Brain microvascular endothelial cell (primary cell): ENCODE measurements around the gene PDE6B.

Experiments
- DNase-seq: peaks from one replicate; pipeline ENCODE4 v3.0.0-alpha.2; 2020
- H3K27ac ChIP-seq: fragments of 250-450 bp; sonication (Bioruptor Pico); 2 replicates; pipeline ENCODE4 v1.5.1; 2020; ENCODE audit warnings: mild to moderate bottlenecking, moderate library complexity
- H3K27me3 ChIP-seq: fragments of 250-450 bp; sonication (Bioruptor Pico); replicated peaks from 2 replicates; pipeline ENCODE4 v1.5.1; 2020; ENCODE audit warnings: mild to moderate bottlenecking
- H3K36me3 ChIP-seq: fragments of 250-450 bp; sonication (Bioruptor Pico); replicated peaks from 2 replicates; pipeline ENCODE4 v1.5.1; 2020; ENCODE audit warnings: mild to moderate bottlenecking
- H3K4me3 ChIP-seq: 2 replicates; pipeline ENCODE4 v1.5.1; 2011; ENCODE audit warnings: low read depth, mild to moderate bottlenecking, control low read depth, low read length, moderate library complexity
- CTCF ChIP-seq: IDR thresholded peaks from 2 replicates; pipeline ENCODE4 v1.5.1; 2011; ENCODE audit warnings: low read depth, mild to moderate bottlenecking, moderate library complexity, low read length, control low read depth, inconsistent platforms; ENCODE audit errors: missing control alignments
- in situ Hi-C: cut with HindIII; loops from 2 replicates; pipeline ENCODE4 v1.10.0; 2017; ENCODE audit warnings: low sequenced_read_pairs, low pct_ligation_motif_present

The PDE6B gene

GRCh38 chr4:623914-624566 is 1.3 kb upstream of the PDE6B start:
- no peaks in the 10 kb centered on the region for H3K27me3 ChIP-seq
- no peak for TF ChIP-seq CTCF
- H3K4me3 ChIP-seq, result no peak overlapping the region
- DNase-seq, result no peak
- in situ Hi-C loops, result no loop called here
- H3K36me3 ChIP-seq, result no peaks in the 10 kb centered on the region
- H3K27ac ChIP-seq, result no peak overlapping the region

- no peak for TF ChIP-seq CTCF
- in situ Hi-C loops, result no loop called here
- peaks cover 3% of the 10 kb centered on the region for H3K27me3 ChIP-seq
- no peak for DNase-seq
- H3K36me3 ChIP-seq, result no peaks in the 10 kb centered on the region
- H3K27ac ChIP-seq, result no peak overlapping the region
- H3K4me3 ChIP-seq, result no peak overlapping the region
Measured at GRCh38 chr4:625631-626161, 323 bp downstream of the PDE6B start.

GRCh38 chr4:626201-627091 is 1.1 kb downstream of the PDE6B start:
- TF ChIP-seq CTCF, result no peak
- Histone ChIP-seq H3K27ac (no peak overlapping the region), H3K27me3 (peaks cover 3% of the 10 kb centered on the region), H3K4me3 (no peak overlapping the region), H3K36me3 (no peaks in the 10 kb centered on the region)
- DNase-seq, result no peak
- in situ Hi-C loops, result no loop called here

GRCh38 chr4:627347-628125 is 2.2 kb downstream of the PDE6B start:
- peaks cover 3% of the 10 kb centered on the region for H3K27me3 ChIP-seq
- in situ Hi-C loops, result no loop called here
- H3K36me3 ChIP-seq, result no peaks in the 10 kb centered on the region
- no peak for DNase-seq
- no peak for TF ChIP-seq CTCF
- H3K27ac ChIP-seq, result no peak overlapping the region
- H3K4me3 ChIP-seq, result no peak overlapping the region

GRCh38 chr4:628311-628741 is 3.0 kb downstream of the PDE6B start:
- DNase-seq, result no peak
- Histone ChIP-seq H3K36me3 (no peaks in the 10 kb centered on the region), H3K4me3 (no peak overlapping the region), H3K27me3 (peaks cover 3% of the 10 kb centered on the region), H3K27ac (no peak overlapping the region)
- in situ Hi-C loops, result no loop called here
- TF ChIP-seq CTCF, result no peak
